WTC11 (cell line): Measurements from ENCODE around the gene EFCAB13. TPM values are rescaled to one million over a fixed set of nuclear protein-coding genes. Genes with fewer than 3 reads are reported as not detected.

Source experiments
- ATAC-seq: fragments of 200-7000 bp; cut with Tn5 transposase; 2 replicates; pipeline ENCODE4 v1.10.0; 2021; ENCODE audit warnings: mild to moderate bottlenecking, moderate library complexity
- Bru-seq: library from RNA; stranded (reverse); fragments of 400-500 nt; gene quantifications from one replicate; lab custom pipeline; 2021; lab: Mats Ljungman, UMichigan
- CTCF ChIA-PET: fragments of 300-600 bp; sonication (Branson Sonifier 250); formaldehyde crosslinking; loops from one replicate; lab custom pipeline; 2021; ENCODE audit warnings: antibody characterized with exemption; lab: Charles Lee
- POLR2A ChIA-PET: fragments of 350-600 bp; sonication (Branson Sonifier 250); formaldehyde crosslinking; loops from one replicate; lab custom pipeline; 2021; ENCODE audit warnings: antibody characterized with exemption; lab: Charles Lee
- DNase-seq: peaks from one replicate; pipeline ENCODE4 v3.0.0; 2021; ENCODE audit warnings: low spot score
- H3K27ac Mint-ChIP-seq: 2 replicates; pipeline ENCODE4 v1.8.0; 2021; ENCODE audit warnings: mixed read lengths
- H3K27me3 Mint-ChIP-seq: 2 replicates; pipeline ENCODE4 v1.8.0; 2021; ENCODE audit warnings: low read depth, mild to moderate bottlenecking, moderate library complexity, mixed read lengths
- H3K36me3 Mint-ChIP-seq: 2 replicates; pipeline ENCODE4 v1.8.0; 2021; ENCODE audit warnings: mixed read lengths
- H3K4me1 Mint-ChIP-seq: 2 replicates; pipeline ENCODE4 v1.8.0; 2022; ENCODE audit warnings: mixed read lengths
- H3K4me3 Mint-ChIP-seq: 2 replicates; pipeline ENCODE4 v1.8.0; 2021; ENCODE audit warnings: mild to moderate bottlenecking, moderate library complexity, mixed read lengths
- H3K9me3 Mint-ChIP-seq: 2 replicates; pipeline ENCODE4 v1.8.0; 2021; ENCODE audit warnings: mixed read lengths
- AFF4 ChIP-seq: sonication (generic); formaldehyde crosslinking; IDR thresholded peaks from 2 replicates; pipeline ENCODE4 v1.8.1; 2023; ENCODE audit warnings: mild to moderate bottlenecking, missing genetic modification reagents, borderline replicate concordance
- ARID4B ChIP-seq: sonication (generic); formaldehyde crosslinking; IDR thresholded peaks from 2 replicates; pipeline ENCODE4 v1.8.0; 2023; ENCODE audit warnings: missing genetic modification reagents, mild to moderate bottlenecking, borderline replicate concordance
- CREB1 ChIP-seq: sonication (generic); formaldehyde crosslinking; IDR thresholded peaks from 2 replicates; pipeline ENCODE4 v1.8.0; 2023; ENCODE audit warnings: mild to moderate bottlenecking, missing genetic modification reagents
- E2F1 ChIP-seq: sonication (generic); formaldehyde crosslinking; IDR thresholded peaks from 2 replicates; pipeline ENCODE4 v1.8.0; 2022; ENCODE audit warnings: mild to moderate bottlenecking, missing genetic modification reagents
- ESRRA ChIP-seq: sonication (generic); formaldehyde crosslinking; IDR thresholded peaks from 2 replicates; pipeline ENCODE4 v1.8.1; 2022; ENCODE audit warnings: mild to moderate bottlenecking, missing genetic modification reagents, borderline replicate concordance
- ETV6 ChIP-seq: sonication (generic); formaldehyde crosslinking; IDR thresholded peaks from 2 replicates; pipeline ENCODE4 v1.8.1; 2022; ENCODE audit warnings: mild to moderate bottlenecking, missing genetic modification reagents
- FOXJ3 ChIP-seq: sonication (generic); formaldehyde crosslinking; IDR thresholded peaks from 2 replicates; pipeline ENCODE4 v1.9.0; 2021; ENCODE audit warnings: missing genetic modification reagents, mild to moderate bottlenecking, borderline replicate concordance
- FOXP4 ChIP-seq: sonication (generic); formaldehyde crosslinking; IDR thresholded peaks from 2 replicates; pipeline ENCODE4 v1.8.0; 2022; ENCODE audit warnings: mild to moderate bottlenecking, missing genetic modification reagents
- NFATC4 ChIP-seq: fragments of 250-450 bp; sonication (Bioruptor Pico); IDR thresholded peaks from 2 replicates; pipeline ENCODE4 v1.9.0; 2021; ENCODE audit warnings: mild to moderate bottlenecking
- PRDM15 ChIP-seq: sonication (generic); formaldehyde crosslinking; IDR thresholded peaks from 2 replicates; pipeline ENCODE4 v1.8.0; 2022; ENCODE audit warnings: missing genetic modification reagents
- PREB ChIP-seq: sonication (generic); formaldehyde crosslinking; IDR thresholded peaks from 2 replicates; pipeline ENCODE4 v1.8.1; 2022; ENCODE audit warnings: mild to moderate bottlenecking, missing genetic modification reagents, moderate library complexity, borderline replicate concordance
- STAT6 ChIP-seq: sonication (generic); formaldehyde crosslinking; conservative IDR thresholded peaks from 2 replicates; pipeline ENCODE4 v1.8.1; 2023; ENCODE audit warnings: mild to moderate bottlenecking, low read depth, missing genetic modification reagents, moderate library complexity
- ZNF416 ChIP-seq: fragments of 250-450 bp; sonication (Bioruptor Pico); IDR thresholded peaks from 2 replicates; pipeline ENCODE4 v1.9.0; 2021; ENCODE audit warnings: mild to moderate bottlenecking, inconsistent platforms
- long read RNA-seq, 3 experiments: library from RNA in 1 of 3; library from capped mRNA in 1 of 3; library from polyadenylated mRNA in 1 of 3; unstranded in 2 of 3; stranded (forward) in 1 of 3; transcript quantifications; one replicate each; pipeline ENCODE4 v2.0.0, GENCODE V29; 2021
- total RNA-seq: library from RNA; stranded (reverse); gene quantifications from 3 replicates; pipeline ENCODE4 v1.2.3, GENCODE V29; 2021

Gene EFCAB13
- total RNA-seq (3.5 to 10.1 TPM (median 8.7 TPM) in 3 replicates), Bru-seq, nascent RNA (percentile 45 among the genes with signal in this experiment)
- long read RNA-seq, experiment 1, partial matches to known transcripts = 3 of 14 reads
- long read RNA-seq, experiment 1, other reads (novel, unspliced or antisense) = 11 of 14 reads
- long read RNA-seq, experiment 2, partial matches to known transcripts = 0 of 5 reads
- long read RNA-seq, experiment 2, other reads (novel, unspliced or antisense) = 5 of 5 reads
- long read RNA-seq, experiment 3, partial matches to known transcripts = 0 of 7 reads
- long read RNA-seq, experiment 3, other reads (novel, unspliced or antisense) = 7 of 7 reads

- H3K27ac Mint-ChIP-seq = peak within 1 kb of the TSS; percentile 94
- ChIA-PET CTCF (interaction anchor here (0.6 to 1.5 kb wide), 6 partner anchors 8 to 381 kb away, joined by 3 to 4 read pairs (median 4); partner anchors contain the start of gene CDC27), POLR2A (interaction anchor here (1.2 kb wide), 1 partner anchor 326 kb away, joined by 3 read pairs; the partner anchor contains the start of gene KPNB1)
- H3K4me3 Mint-ChIP-seq = peak within 1 kb of the TSS; percentile 84
- peak; percentile 98 for ATAC-seq
- peaks cover 15% of the 10 kb centered on the region for H3K9me3 Mint-ChIP-seq
- peaks cover 11% of the 10 kb centered on the region for H3K36me3 Mint-ChIP-seq
- peaks cover 37% of the 10 kb centered on the region for H3K27me3 Mint-ChIP-seq
- peak; percentile 96 for DNase-seq
- peaks cover 15% of the 10 kb centered on the region for H3K4me1 Mint-ChIP-seq
- TF ChIP-seq ETV6 (CRISPR knock-in tag) = peak; percentile 96
- peak; percentile 95 for TF ChIP-seq E2F1
- TF ChIP-seq NFATC4 (CRISPR knock-in tag) = no peak
- no peak for TF ChIP-seq STAT6 (CRISPR knock-in tag)
- peak; percentile 98 for TF ChIP-seq AFF4
- peak; percentile 77 for TF ChIP-seq CREB1 (CRISPR knock-in tag)
- peak; percentile 86; the same call in 1 of the 2 replicates for TF ChIP-seq ESRRA (CRISPR knock-in tag)
- no peak; the same call in 1 of the 2 replicates for TF ChIP-seq PRDM15 (CRISPR knock-in tag)
- no peak for TF ChIP-seq FOXJ3 (CRISPR knock-in tag)
- peak; percentile 98 for TF ChIP-seq FOXP4 (CRISPR knock-in tag)
- TF ChIP-seq PREB (CRISPR knock-in tag) = peak; percentile 92; the same call in 1 of the 2 replicates
- peak; percentile 97 for TF ChIP-seq ARID4B
- TF ChIP-seq ZNF416 (CRISPR knock-in tag) = no peak
These were observed at the start of gene EFCAB13 for GRCh38 chr17:47323382-47324223. Gene EFCAB13, plus strand, starts transcription at chr17:47323955. Its CDS starts 4,399 bp downstream, at chr17:47328354.
